Tibial nerve (tissue), 4 donors: Measurements from ENCODE around the gene SNX8. TPM values are rescaled to one million over a fixed set of nuclear protein-coding genes. Genes with fewer than 3 reads are reported as not detected.

ENCODE experiments used
- DNase-seq, 2 donors: peaks; one replicate each; pipeline ENCODE4 v3.0.0-alpha.2; 2019; ENCODE audit warnings: low spot score in 2 of 2
- H3K27ac ChIP-seq, 4 donors: fragments of 200-600 bp; sonication (generic) in 3 of 4; one replicate each; pipeline ENCODE4 v1.5.1; 2017 to 2019; ENCODE audit warnings: mild to moderate bottlenecking in 1 of 4
- H3K27me3 ChIP-seq, 2 donors: fragments of 200-600 bp; sonication (generic) in 1 of 2; one replicate each; pipeline versions ENCODE4 v1.5.1 to v1.6.0; 2017 to 2019
- H3K36me3 ChIP-seq, 3 donors: fragments of 200-600 bp; sonication (generic); one replicate each; pipeline ENCODE4 v1.5.1; 2018 to 2019
- H3K4me1 ChIP-seq, 4 donors: fragments of 200-600 bp; sonication (generic) in 3 of 4; one replicate each; pipeline ENCODE4 v1.5.1; 2017 to 2019
- H3K4me3 ChIP-seq, 4 donors: fragments of 200-600 bp; sonication (generic) in 3 of 4; one replicate each; pipeline ENCODE4 v1.5.1; 2017 to 2019; ENCODE audit warnings: mild to moderate bottlenecking in 1 of 4, moderate library complexity in 1 of 4
- H3K9me3 ChIP-seq, 4 donors: fragments of 200-600 bp; sonication (generic) in 3 of 4; one replicate each; pipeline ENCODE4 v1.5.1; 2017 to 2019
- CTCF ChIP-seq, 5 experiments: fragments of 200-600 bp in 3 of 5; fragments of 450-650 bp in 2 of 5; sonication (generic) in 3 of 5; IDR thresholded peaks; one replicate each; pipeline ENCODE4 v1.5.1; 2016 to 2019; ENCODE audit warnings: antibody characterized with exemption in 5 of 5, mild to moderate bottlenecking in 3 of 5, moderate library complexity in 2 of 5
- EP300 ChIP-seq, 2 donors: sonication (generic); formaldehyde crosslinking; IDR thresholded peaks; one replicate each; pipeline ENCODE4 v1.6.1; 2017; ENCODE audit warnings: antibody characterized with exemption in 2 of 2, mild to moderate bottlenecking in 1 of 2
- POLR2A ChIP-seq, 2 donors: fragments of 450-650 bp; IDR thresholded peaks; one replicate each; pipeline ENCODE4 v1.6.1; 2017; ENCODE audit warnings: antibody characterized with exemption in 2 of 2, mild to moderate bottlenecking in 2 of 2, moderate library complexity in 2 of 2
- WGBS, 2 donors: methylation state at CpG; one replicate each; pipeline ENCODE4 v1.1.5; 2018; 5-methylcytosine and 5-hydroxymethylcytosine counted together
- total RNA-seq, 4 donors: library from RNA; depleted of rRNA; stranded (reverse); fragments of >200 nt; gene quantifications; one replicate each; pipeline ENCODE4 v1.1.0, GENCODE V29; 2016

Gene SNX8
- total RNA-seq, 4 donors from 2014 or later, result 8.6 to 39.6 (median 18.9) TPM

- H3K36me3 ChIP-seq, result peaks cover 0 to 61% (median 7%) of the 10 kb centered on the region in 3 donors
- H3K27me3 ChIP-seq, result no peaks in the 10 kb centered on the region
- DNase-seq, result peak; percentile 85 to 86
- peak within 1 kb of the TSS; percentile 50 to 88 (median 78) for H3K27ac ChIP-seq
- TF ChIP-seq POLR2A (IDR thresholded peaks at IDR 0.05) (peak in 1 of 2 donors; percentile 22), CTCF (IDR thresholded peaks at IDR 0.05) (peak in 1 of 5 experiments; percentile 34), EP300 (IDR thresholded peaks at IDR 0.05) (peak in 1 of 2 donors; percentile 65)
- H3K9me3 ChIP-seq, result no peaks in the 10 kb centered on the region
- H3K4me1 ChIP-seq, result peaks cover 0 to 37% (median 17%) of the 10 kb centered on the region in 4 donors
- peak within 1 kb of the TSS; percentile 89 to 98 (median 92) for H3K4me3 ChIP-seq
- 0% methylated on average over 15 to 43 of the region's 63 CpGs for WGBS, 2 donors
Observed at GRCh38 chr7:2232766-2233520, 81.3 kb downstream of the SNX8 start, which contains the start of gene MAD1L1. TSS of gene MAD1L1 (minus strand) at chr7:2232945. CDS start at chr7:2230133, 2,812 bp downstream.

GRCh38 chr7:2231992-2232765 is 82.1 kb downstream of the SNX8 start:
- Histone ChIP-seq H3K9me3 (no peaks in the 10 kb centered on the region), H3K36me3 (peaks cover 0 to 61% (median 5%) of the 10 kb centered on the region in 3 donors), H3K27me3 (no peaks in the 10 kb centered on the region), H3K4me1 (peaks cover 0 to 37% (median 17%) of the 10 kb centered on the region in 4 donors), H3K4me3 (peak overlapping the region; percentile 89 to 98 (median 92)), H3K27ac (peak overlapping the region; percentile 50 to 88 (median 78))
- TF ChIP-seq CTCF (IDR thresholded peaks at IDR 0.05), result no peak
- TF ChIP-seq POLR2A (IDR thresholded peaks at IDR 0.05), result no peak
- no peak for TF ChIP-seq EP300 (IDR thresholded peaks at IDR 0.05)
- 2 to 3% methylated on average over 28 to 29 of the region's 46 CpGs for WGBS, 2 donors
- no peak for DNase-seq

GRCh38 chr7:2230882-2231281 is 83.4 kb downstream of the SNX8 start:
- H3K9me3 ChIP-seq, result no peaks in the 10 kb centered on the region
- no peak for DNase-seq
- peaks cover 0 to 61% (median 5%) of the 10 kb centered on the region in 3 donors for H3K36me3 ChIP-seq
- H3K4me1 ChIP-seq, result peaks cover 0 to 37% (median 17%) of the 10 kb centered on the region in 4 donors
- H3K27ac ChIP-seq, result no peak overlapping the region
- H3K27me3 ChIP-seq, result no peaks in the 10 kb centered on the region
- no peak overlapping the region for H3K4me3 ChIP-seq
- TF ChIP-seq CTCF (IDR thresholded peaks at IDR 0.05), result no peak
- TF ChIP-seq EP300 (IDR thresholded peaks at IDR 0.05), result no peak
- no peak for TF ChIP-seq POLR2A (IDR thresholded peaks at IDR 0.05)
- WGBS, 2 donors, result 89 to 91% methylated on average over 9 of the region's 9 CpGs

GRCh38 chr7:2230226-2230625 is 84.0 kb downstream of the SNX8 start:
- DNase-seq, result no peak
- 85 to 90% methylated on average over 8 of the region's 8 CpGs for WGBS, 2 donors

More at GRCh38 chr7:2230226-2230625, 84.0 kb downstream of the SNX8 start:
- no peaks in the 10 kb centered on the region for H3K27me3 ChIP-seq
- H3K4me1 ChIP-seq, result peaks cover 0 to 37% (median 17%) of the 10 kb centered on the region in 4 donors
- TF ChIP-seq CTCF (IDR thresholded peaks at IDR 0.05), result no peak
- no peak for TF ChIP-seq EP300 (IDR thresholded peaks at IDR 0.05)
- no peak for TF ChIP-seq POLR2A (IDR thresholded peaks at IDR 0.05)
- H3K27ac ChIP-seq, result no peak overlapping the region
- no peaks in the 10 kb centered on the region for H3K9me3 ChIP-seq
- H3K36me3 ChIP-seq, result peaks cover 0 to 61% (median 5%) of the 10 kb centered on the region in 3 donors
- no peak overlapping the region for H3K4me3 ChIP-seq
